ENCODE measurements around the gene WDFY3.

The WDFY3 gene

GRCh38 chr4:84699001-84699671 lies 267.4 kb downstream of the WDFY3 start:
- in situ Hi-C loops (cut with HindIII; ENCODE audit: low sequenced_read_pairs), result no loop called here

GRCh38 chr4:84697615-84698201 lies 268.8 kb downstream of the WDFY3 start:
- H3K4me3 ChIP-seq (ENCODE audit: low read depth, low read length), result no peak overlapping the region
- no peak for DNase-seq (ENCODE audit: low read depth, low spot score)
- in situ Hi-C loops (cut with HindIII; ENCODE audit: low sequenced_read_pairs), result no loop called here
- no peak for TF ChIP-seq CTCF (IDR thresholded peaks at IDR 0.05; ENCODE audit: low read depth, low read length)

More at GRCh38 chr4:84699001-84699671, 267.4 kb downstream of the WDFY3 start:
- TF ChIP-seq CTCF (IDR thresholded peaks at IDR 0.05; ENCODE audit: low read depth, low read length), result no peak
- no peak for DNase-seq (ENCODE audit: low read depth, low spot score)
- H3K4me3 ChIP-seq (ENCODE audit: low read depth, low read length), result no peak overlapping the region

GRCh38 chr4:84697159-84697558 lies 269.3 kb downstream of the WDFY3 start:
- no peak for TF ChIP-seq CTCF (IDR thresholded peaks at IDR 0.05; ENCODE audit: low read depth, low read length)
- no peak for DNase-seq (ENCODE audit: low read depth, low spot score)
- no peak overlapping the region for H3K4me3 ChIP-seq (ENCODE audit: low read depth, low read length)
- in situ Hi-C loops (cut with HindIII; ENCODE audit: low sequenced_read_pairs), result no loop called here

- DNase-seq (ENCODE audit: low read depth, low spot score), result no peak
- H3K4me3 ChIP-seq (ENCODE audit: low read depth, low read length), result no peak overlapping the region
- in situ Hi-C loops (cut with HindIII; ENCODE audit: low sequenced_read_pairs), result no loop called here
- no peak for TF ChIP-seq CTCF (IDR thresholded peaks at IDR 0.05; ENCODE audit: low read depth, low read length)
Observed at GRCh38 chr4:84691800-84692199, 274.7 kb downstream of the WDFY3 start.

- H3K4me3 ChIP-seq (ENCODE audit: low read depth, low read length), result no peak overlapping the region
- in situ Hi-C loops (cut with HindIII; ENCODE audit: low sequenced_read_pairs), result no loop called here
- DNase-seq (ENCODE audit: low read depth, low spot score), result peak; percentile 97
- no peak for TF ChIP-seq CTCF (IDR thresholded peaks at IDR 0.05; ENCODE audit: low read depth, low read length)
Observed at GRCh38 chr4:84691170-84691691, 275.3 kb downstream of the WDFY3 start.

GRCh38 chr4:84690481-84690880 lies 276.0 kb downstream of the WDFY3 start:
- no peak for TF ChIP-seq CTCF (IDR thresholded peaks at IDR 0.05; ENCODE audit: low read depth, low read length)
- in situ Hi-C loops (cut with HindIII; ENCODE audit: low sequenced_read_pairs), result no loop called here
- DNase-seq (ENCODE audit: low read depth, low spot score), result no peak
- H3K4me3 ChIP-seq (ENCODE audit: low read depth, low read length), result no peak overlapping the region
